HG03571 (cell line): ENCODE data around the gene SEH1L.

Experiments used
- ATAC-seq: cut with Tn5 transposase; IDR thresholded peaks from one replicate; pipeline ENCODE4 v1.9.1; 2021; ENCODE audit not compliant: unreplicated experiment

SEH1L gene

GRCh38 chr18:13035249-13035914 lies 87.6 kb downstream of the SEH1L start:
- no peak for ATAC-seq

GRCh38 chr18:13036622-13037320 lies 89.0 kb downstream of the SEH1L start:
- no peak for ATAC-seq
